Trophoblast cell (in vitro differentiated cells and primary cell): ENCODE measurements around the gene DSCAM.

ENCODE experiments used
- DNase-seq, 2 donors: peaks; one replicate each; pipeline ENCODE4 v3.0.0-alpha.2; 2016
- H2AFZ ChIP-seq: 2 replicates; pipeline ENCODE4 v1.6.1; 2013; ENCODE audit warnings: low read length, moderate library complexity, mild to moderate bottlenecking; ENCODE audit not compliant: insufficient read depth, poor library complexity
- H2AK5ac ChIP-seq: 2 replicates; pipeline ENCODE4 v1.6.1; 2013; ENCODE audit warnings: mild to moderate bottlenecking, low read length
- H2BK120ac ChIP-seq: 2 replicates; pipeline ENCODE4 v1.6.1; 2013; ENCODE audit warnings: low read length, mild to moderate bottlenecking, moderate library complexity; ENCODE audit not compliant: insufficient read depth, poor library complexity
- H2BK12ac ChIP-seq: 2 replicates; pipeline ENCODE4 v1.6.1; 2013; ENCODE audit warnings: mild to moderate bottlenecking, low read length, moderate library complexity
- H2BK5ac ChIP-seq: 2 replicates; pipeline ENCODE4 v1.6.1; 2013; ENCODE audit warnings: low read length, low read depth, moderate library complexity, mild to moderate bottlenecking; ENCODE audit not compliant: poor library complexity
- H3K14ac ChIP-seq: 2 replicates; pipeline ENCODE4 v1.6.1; 2013; ENCODE audit warnings: mild to moderate bottlenecking, low read length
- H3K18ac ChIP-seq: 2 replicates; pipeline ENCODE4 v1.6.1; 2013; ENCODE audit warnings: mild to moderate bottlenecking, low read length
- H3K23ac ChIP-seq: 2 replicates; pipeline ENCODE4 v1.6.1; 2013; ENCODE audit warnings: low read length
- H3K27ac ChIP-seq: 2 replicates; pipeline ENCODE4 v1.5.1; 2013; ENCODE audit warnings: low read depth, mild to moderate bottlenecking, inconsistent platforms, low read length, moderate library complexity
- H3K27me3 ChIP-seq: 2 replicates; pipeline ENCODE4 v1.6.1; 2013; ENCODE audit warnings: inconsistent platforms, mild to moderate bottlenecking, low read length, moderate library complexity; ENCODE audit not compliant: insufficient read depth
- H3K36me3 ChIP-seq, 2 experiments: 1 replicate in 1 of 2; 2 replicates in 1 of 2; pipeline ENCODE4 v1.6.1; 2013; ENCODE audit warnings: low read length in 2 of 2, mild to moderate bottlenecking in 2 of 2, moderate library complexity in 1 of 2; ENCODE audit not compliant: insufficient read depth in 2 of 2, control insufficient read depth in 1 of 2
- H3K4ac ChIP-seq: 2 replicates; pipeline ENCODE4 v1.6.1; 2013; ENCODE audit warnings: low read depth, mild to moderate bottlenecking, low read length, moderate library complexity
- H3K4me1 ChIP-seq, 2 experiments: 1 replicate in 1 of 2; 2 replicates in 1 of 2; pipeline ENCODE4 v1.6.1; 2013; ENCODE audit warnings: low read length in 2 of 2, mild to moderate bottlenecking in 2 of 2, moderate library complexity in 1 of 2; ENCODE audit not compliant: insufficient read depth in 2 of 2, control insufficient read depth in 1 of 2
- H3K4me2 ChIP-seq: 2 replicates; pipeline ENCODE4 v1.6.1; 2013; ENCODE audit warnings: inconsistent platforms, mild to moderate bottlenecking, low read length, moderate library complexity
- H3K4me3 ChIP-seq: 2 replicates; pipeline ENCODE4 v1.5.1; 2013; ENCODE audit warnings: mild to moderate bottlenecking, low read depth, low read length, inconsistent platforms
- H3K79me1 ChIP-seq: one replicate; pipeline ENCODE4 v1.6.1; 2013; ENCODE audit warnings: low read length
- H3K79me2 ChIP-seq: 2 replicates; pipeline ENCODE4 v1.6.1; 2013; ENCODE audit warnings: low read length, mild to moderate bottlenecking; ENCODE audit not compliant: control insufficient read depth, insufficient read depth, poor library complexity
- H3K9ac ChIP-seq: 2 replicates; pipeline ENCODE4 v1.6.1; 2013; ENCODE audit warnings: mild to moderate bottlenecking, low read length
- H3K9me3 ChIP-seq: 2 replicates; pipeline ENCODE4 v1.6.1; 2013; ENCODE audit warnings: low read depth, mild to moderate bottlenecking, control low read depth, inconsistent platforms, low read length; ENCODE audit not compliant: insufficient read depth
- H4K12ac ChIP-seq: 2 replicates; pipeline ENCODE4 v1.6.1; 2013; ENCODE audit warnings: low read depth, mild to moderate bottlenecking, low read length, moderate library complexity
- H4K8ac ChIP-seq: 2 replicates; pipeline ENCODE4 v1.6.1; 2013; ENCODE audit warnings: low read depth, mild to moderate bottlenecking, low read length, moderate library complexity
- H4K91ac ChIP-seq: one replicate; pipeline ENCODE4 v1.6.1; 2013; ENCODE audit warnings: low read depth, mild to moderate bottlenecking, low read length, moderate library complexity
- WGBS: extraction: QIAGEN DNeasy Blood & Tissue Kit; methylation state at CpG from one replicate; pipeline ENCODE4 v1.1.7; 2013; ENCODE audit warnings: missing lambda C conversion rate; ENCODE audit not compliant: insufficient read length, insufficient coverage; ENCODE audit errors: extremely low coverage; 5-methylcytosine and 5-hydroxymethylcytosine counted together

DSCAM gene

DNA sequence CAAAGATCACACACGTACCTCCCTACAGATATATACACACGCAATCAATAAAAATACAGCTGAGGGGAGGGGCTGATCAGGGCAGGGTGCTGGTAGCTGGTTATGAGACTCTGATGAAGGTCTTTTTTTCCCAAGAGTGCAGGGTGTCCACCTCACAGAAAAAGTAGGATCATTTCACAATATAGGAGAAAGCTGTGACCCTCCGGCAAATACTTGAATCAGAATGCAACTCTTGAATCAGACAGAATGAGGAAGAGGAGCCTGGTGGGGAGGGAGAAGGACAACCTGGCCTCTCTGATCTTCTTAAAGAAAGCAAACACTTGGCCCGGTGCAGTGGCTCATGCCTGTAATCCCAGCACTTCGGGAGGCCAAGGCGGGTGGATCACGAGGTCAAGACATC, 710.4 kb downstream of the DSCAM start:
- Histone ChIP-seq H3K4me3 (no peak overlapping the region), H3K79me1 (no peaks in the 10 kb centered on the region), H3K4me2 (no peak overlapping the region), H3K27ac (no peak overlapping the region), H3K18ac (no peak overlapping the region), H2BK120ac (no peak overlapping the region), H3K36me3 (peaks cover 0 to 2% of the 10 kb centered on the region in 2 experiments), H2AFZ (no peak overlapping the region), H2AK5ac (no peak overlapping the region), H2BK5ac (no peak overlapping the region), H3K4ac (no peak overlapping the region), H3K4me1 (no peaks in the 10 kb centered on the region), H3K14ac (no peak overlapping the region), H3K9ac (no peak overlapping the region), H4K8ac (no peak overlapping the region), H2BK12ac (no peak overlapping the region), H3K79me2 (no peaks in the 10 kb centered on the region), H3K27me3 (no peaks in the 10 kb centered on the region), H3K9me3 (peaks cover 9% of the 10 kb centered on the region), H4K91ac (no peak overlapping the region), H3K23ac (no peak overlapping the region), H4K12ac (no peak overlapping the region)
- DNase-seq, result peak; percentile 51 to 83
- no CpG with 5 or more reads among the region's 7 CpGs for WGBS

DNA sequence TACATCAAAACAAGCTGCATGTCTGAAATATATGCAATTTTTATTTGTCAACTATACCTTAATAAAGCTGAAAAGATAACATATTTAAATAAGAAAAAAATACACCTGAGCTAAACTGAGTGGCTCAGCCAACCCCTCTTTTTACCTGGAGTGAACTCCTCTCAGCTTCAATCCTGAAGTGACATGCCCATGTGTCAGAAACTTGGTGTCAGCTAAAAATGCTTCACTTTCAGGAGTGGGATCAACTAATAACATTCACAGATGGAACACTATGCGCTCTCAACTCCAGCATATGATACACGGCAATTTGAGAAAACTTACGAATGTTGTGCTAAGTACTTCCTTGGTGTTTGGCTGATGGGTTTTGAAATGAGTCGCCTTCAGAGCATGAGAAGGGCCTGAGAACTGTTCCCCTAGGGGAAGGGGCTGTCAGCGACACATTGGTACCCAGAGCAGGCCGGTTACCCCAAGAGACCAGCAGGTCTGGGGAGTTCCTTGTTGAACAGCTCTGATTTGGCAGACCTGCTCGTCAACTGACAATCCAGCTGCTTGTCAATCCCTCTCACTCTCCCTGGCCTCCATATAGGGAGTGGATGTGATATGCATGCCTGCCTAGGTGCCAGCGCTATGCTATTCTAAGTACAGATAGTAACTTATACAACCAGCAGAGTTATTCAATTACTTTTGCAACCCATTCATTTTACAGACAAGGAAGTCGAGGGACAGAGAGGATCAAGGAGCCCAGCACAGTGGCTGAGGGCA, 712.0 kb downstream of the DSCAM start:
- H2BK120ac ChIP-seq, result no peak overlapping the region
- no peak overlapping the region for H2AFZ ChIP-seq
- H3K79me1 ChIP-seq, result no peaks in the 10 kb centered on the region
- no CpG with 5 or more reads among the region's 9 CpGs for WGBS
- H4K12ac ChIP-seq, result no peak overlapping the region
- H2BK5ac ChIP-seq, result no peak overlapping the region
- no peak overlapping the region for H2AK5ac ChIP-seq
- peaks cover 9% of the 10 kb centered on the region for H3K9me3 ChIP-seq
- H3K23ac ChIP-seq, result no peak overlapping the region
- no peak overlapping the region for H2BK12ac ChIP-seq
- no peak overlapping the region for H3K27ac ChIP-seq
- H3K9ac ChIP-seq, result no peak overlapping the region
- no peaks in the 10 kb centered on the region for H3K4me1 ChIP-seq
- H3K36me3 ChIP-seq, result peaks cover 0 to 2% of the 10 kb centered on the region in 2 experiments
- H3K4ac ChIP-seq, result no peak overlapping the region
- DNase-seq, result no peak
- H3K18ac ChIP-seq, result no peak overlapping the region
- H3K27me3 ChIP-seq, result no peaks in the 10 kb centered on the region
- no peaks in the 10 kb centered on the region for H3K79me2 ChIP-seq
- no peak overlapping the region for H3K4me2 ChIP-seq
- H4K91ac ChIP-seq, result no peak overlapping the region
- H3K14ac ChIP-seq, result no peak overlapping the region
- no peak overlapping the region for H4K8ac ChIP-seq
- no peak overlapping the region for H3K4me3 ChIP-seq

DNA sequence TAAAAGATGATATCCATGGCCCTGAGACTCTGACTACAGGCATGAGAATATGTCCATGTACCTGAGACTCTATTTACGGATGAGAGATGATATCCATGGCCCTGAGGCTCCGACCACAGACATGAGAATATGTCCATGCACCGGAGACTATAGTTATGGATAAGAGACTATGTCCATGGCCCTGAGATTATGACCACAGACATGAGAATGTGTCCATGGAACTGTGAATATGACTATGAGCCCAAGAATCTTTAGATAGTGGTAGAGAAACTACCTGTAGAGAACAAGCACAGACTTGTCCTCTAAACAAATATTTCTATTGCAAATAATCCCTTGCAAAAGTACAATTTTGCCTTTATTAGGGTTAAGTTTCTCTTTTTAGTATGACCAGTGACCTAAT, 716.5 kb downstream of the DSCAM start:
- H3K18ac ChIP-seq, result no peak overlapping the region
- no CpG with 5 or more reads among the region's 3 CpGs for WGBS
- no peak overlapping the region for H3K4ac ChIP-seq
- H2BK120ac ChIP-seq, result no peak overlapping the region
- no peak overlapping the region for H3K23ac ChIP-seq
- no peaks in the 10 kb centered on the region for H3K79me2 ChIP-seq
- no peak overlapping the region for H3K27ac ChIP-seq
- H2AFZ ChIP-seq, result no peak overlapping the region
- H4K12ac ChIP-seq, result no peak overlapping the region
- no peak overlapping the region for H3K4me2 ChIP-seq
- no peaks in the 10 kb centered on the region for H3K79me1 ChIP-seq
- no peak overlapping the region for H4K8ac ChIP-seq
- H3K14ac ChIP-seq, result no peak overlapping the region
- no peak overlapping the region for H3K9ac ChIP-seq
- H3K4me1 ChIP-seq, result no peaks in the 10 kb centered on the region
- no peak overlapping the region for H3K4me3 ChIP-seq
- no peaks in the 10 kb centered on the region for H3K27me3 ChIP-seq
- peaks cover 2% of the 10 kb centered on the region for H3K9me3 ChIP-seq
- no peaks in the 10 kb centered on the region for H3K36me3 ChIP-seq
- DNase-seq, result peak; percentile 79 to 92
- H4K91ac ChIP-seq, result no peak overlapping the region
- no peak overlapping the region for H2BK5ac ChIP-seq
- no peak overlapping the region for H2AK5ac ChIP-seq
- no peak overlapping the region for H2BK12ac ChIP-seq

DNA sequence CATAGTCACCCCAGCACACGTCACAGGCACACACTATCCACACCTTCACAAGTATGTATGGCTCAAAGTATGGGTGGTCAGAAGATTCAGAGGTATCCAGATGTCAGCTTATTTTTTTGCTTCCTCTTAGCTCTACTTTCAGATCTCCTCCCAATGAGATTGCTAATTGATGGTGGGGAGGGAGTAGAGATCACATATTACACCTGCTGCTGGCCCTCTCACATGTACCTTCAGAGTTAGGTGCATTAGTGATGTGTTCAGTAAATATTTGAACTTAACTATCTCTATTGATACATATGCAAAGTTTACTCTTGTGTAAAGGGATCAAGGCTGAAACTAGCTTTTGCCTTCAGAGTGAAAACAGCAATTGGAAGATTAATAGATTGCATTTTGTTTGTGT, 717.1 kb downstream of the DSCAM start:
- DNase-seq, result no peak
- H3K79me1 ChIP-seq, result no peaks in the 10 kb centered on the region

More for the DNA sequence above, 717.1 kb downstream of the DSCAM start:
- Histone ChIP-seq H3K27ac (no peak overlapping the region), H3K4me1 (no peaks in the 10 kb centered on the region), H3K79me2 (no peaks in the 10 kb centered on the region), H4K12ac (no peak overlapping the region), H3K4me2 (no peak overlapping the region), H3K23ac (no peak overlapping the region), H2AFZ (no peak overlapping the region), H3K4me3 (no peak overlapping the region), H3K4ac (no peak overlapping the region), H3K36me3 (no peaks in the 10 kb centered on the region), H4K91ac (no peak overlapping the region), H3K9me3 (peaks cover 2% of the 10 kb centered on the region), H3K27me3 (no peaks in the 10 kb centered on the region), H3K18ac (no peak overlapping the region), H2BK120ac (no peak overlapping the region), H3K9ac (no peak overlapping the region), H2BK12ac (no peak overlapping the region), H2BK5ac (no peak overlapping the region), H3K14ac (no peak overlapping the region), H2AK5ac (no peak overlapping the region), H4K8ac (no peak overlapping the region)
- WGBS, result no CpG with 5 or more reads among the region's 1 CpG
